K562 (cell line): ENCODE results near the gene DAW1. TPM values are rescaled to one million over a fixed set of nuclear protein-coding genes. Genes with fewer than 3 reads are reported as not detected.

ENCODE experiments used
- ATAC-seq: fragments of 200-7000 bp; cut with Tn5 transposase; 3 replicates; pipeline ENCODE4 v1.9.1; 2020; ENCODE audit warnings: moderate library complexity
- BruUV-seq: library from RNA; stranded (reverse); fragments of 400-500 nt; replicated peaks from 2 replicates; lab custom pipeline; 2021; lab: Mats Ljungman, UMichigan
- CTCF ChIA-PET: fragments of 300-600 bp; formaldehyde crosslinking; extraction: SDS; loops from one replicate; lab custom pipeline; 2021; ENCODE audit warnings: low intra/inter-chr PET ratio; lab: Yijun Ruan, JAX
- POLR2A ChIA-PET: fragments of 300-600, 350-650 bp; sonication (Branson Sonifier 250); formaldehyde crosslinking; extraction: SDS; loops from one replicate; lab custom pipeline; 2021; ENCODE audit warnings: antibody characterized with exemption, inconsistent platforms; lab: Yijun Ruan, JAX
- DNase-seq, 4 experiments: peaks; one replicate each; pipeline versions ENCODE4 v3.0.0 to v3.0.0-alpha.2; 2011 to 2018; ENCODE audit warnings: low spot score in 3 of 4, mixed read lengths in 3 of 4; ENCODE audit errors: extremely low read depth in 1 of 4
- FAIRE-seq: peaks from 2 replicates; lab custom pipeline; 2011; peaks lifted over from hg19 to GRCh38; lab: Jason Lieb, UNC
- H2AFZ ChIP-seq: 2 replicates; pipeline ENCODE4 v1.6.0; 2011; ENCODE audit warnings: low read depth, low read length, control low read depth, inconsistent platforms
- H3K27ac ChIP-seq: fragments of 200-600 bp; 3 replicates; pipeline ENCODE4 v1.8.0; 2011; ENCODE audit warnings: low read depth, mild to moderate bottlenecking, control low read depth, inconsistent platforms, low read length, moderate library complexity, mixed read lengths; ENCODE audit errors: extremely low read depth
- H3K27me3 ChIP-seq, 2 experiments: fragments of 300-600 bp in 1 of 2; 2 replicates in 1 of 2; 3 replicates in 1 of 2; pipeline versions ENCODE4 v1.6.0 to v1.8.0; 2011; ENCODE audit warnings: inconsistent platforms in 2 of 2, low read length in 2 of 2, mild to moderate bottlenecking in 1 of 2, mixed read lengths in 1 of 2, moderate library complexity in 1 of 2; ENCODE audit not compliant: control insufficient read depth in 2 of 2, insufficient read depth in 2 of 2
- H3K36me3 ChIP-seq: fragments of 300-600 bp; 3 replicates; pipeline ENCODE4 v1.8.0; 2011; ENCODE audit warnings: mild to moderate bottlenecking, low read length, inconsistent platforms; ENCODE audit not compliant: control insufficient read depth, insufficient read depth
- H3K4me1 ChIP-seq, 2 experiments: fragments of 200-600 bp in 1 of 2; replicated peaks in 1 of 2; 2 replicates in 1 of 2; 3 replicates in 1 of 2; pipeline versions ENCODE4 v1.5.1 to v1.8.0; 2011; ENCODE audit warnings: inconsistent platforms in 2 of 2, low read length in 2 of 2, mild to moderate bottlenecking in 1 of 2, mixed read lengths in 1 of 2, moderate library complexity in 1 of 2; ENCODE audit not compliant: control insufficient read depth in 2 of 2, insufficient read depth in 2 of 2
- H3K4me2 ChIP-seq: 2 replicates; pipeline ENCODE4 v1.6.1; 2011; ENCODE audit warnings: low read length, control low read depth, inconsistent platforms, mixed read lengths; ENCODE audit not compliant: insufficient read depth
- H3K4me3 ChIP-seq: fragments of 200-600 bp; sonication (generic), shearing (Covaris generic); 2 replicates; pipeline ENCODE4 v1.5.1; 2016; ENCODE audit warnings: control low read depth, inconsistent platforms
- H3K79me2 ChIP-seq: fragments of 200-600 bp; 3 replicates; pipeline ENCODE4 v1.8.0; 2011; ENCODE audit warnings: low read length, inconsistent platforms; ENCODE audit not compliant: control insufficient read depth, insufficient read depth
- H3K9ac ChIP-seq, 2 experiments: 2 replicates each; pipeline versions ENCODE4 v1.6.0 to v1.6.1; 2011; ENCODE audit warnings: low read depth in 2 of 2, low read length in 2 of 2, control low read depth in 1 of 2, inconsistent platforms in 1 of 2, mild to moderate bottlenecking in 1 of 2, mixed read lengths in 1 of 2; ENCODE audit not compliant: insufficient read depth in 1 of 2
- H3K9me1 ChIP-seq: one replicate; pipeline ENCODE4 v1.6.0; 2011; ENCODE audit warnings: inconsistent platforms, mild to moderate bottlenecking, low read length, moderate library complexity; ENCODE audit not compliant: control insufficient read depth, insufficient read depth
- H3K9me3 ChIP-seq: replicated peaks from 2 replicates; pipeline ENCODE4 v1.5.1; 2011; ENCODE audit warnings: low read depth, low read length, inconsistent platforms; ENCODE audit not compliant: control insufficient read depth, insufficient read depth
- H4K20me1 ChIP-seq: replicated peaks from 2 replicates; pipeline ENCODE4 v1.6.1; 2011; ENCODE audit warnings: low read length, inconsistent platforms, mixed read lengths; ENCODE audit not compliant: control insufficient read depth, insufficient read depth
- RAD21 ChIP-seq, 2 experiments: fragments of 250-450 bp in 1 of 2; fragments of 450-650 bp in 1 of 2; sonication (Bioruptor Pico) in 1 of 2; formaldehyde crosslinking in 1 of 2; IDR thresholded peaks in 1 of 2; conservative IDR thresholded peaks in 1 of 2; 2 replicates each; pipeline versions ENCODE4 v1.4.0 to v1.8.0; 2020 to 2022; ENCODE audit warnings: mild to moderate bottlenecking in 2 of 2, moderate library complexity in 1 of 2
- WGBS: fragments of 100-300 bp; shearing (Covaris generic); methylation state at CpG from one replicate; pipeline ENCODE4 v1.1.6; 2016; ENCODE audit warnings: low coverage, mixed read lengths; ENCODE audit not compliant: insufficient coverage; ENCODE audit errors: missing lambda C conversion rate; 5-methylcytosine and 5-hydroxymethylcytosine counted together
- in situ Hi-C: fragments of 300-500 bp; cut with MboI; formaldehyde crosslinking; loops from 4 replicates; pipeline ENCODE4 v1.15.0; 2018; ENCODE audit warnings: inconsistent platforms, mixed read lengths
- intact Hi-C: fragments of 100-400 bp; cut with micrococcal nuclease; formaldehyde crosslinking; loops from 2 replicates; pipeline ENCODE4 v1.14.2; 2022
- polyA plus RNA-seq, 8 experiments: library from polyadenylated mRNA; depleted of rRNA in 4 of 8; stranded (reverse) in 5 of 8; unstranded in 3 of 8; fragments of >200 nt; fragmentation: Nextera tagmentation in 2 of 8; fragmentation: Illumina TruSeq in 1 of 8; extraction: Ambion mirVana in 2 of 8; extraction: Trizol in 1 of 8; gene quantifications; 2 replicates each; pipeline versions ENCODE4 v1.2.1 to v1.2.3, GENCODE V29; 2011 to 2014; ENCODE audit warnings: inconsistent platforms in 1 of 8, missing spikeins in 1 of 8
- total RNA-seq, 7 experiments: library from RNA; depleted of rRNA in 6 of 7; stranded (reverse); fragments of >200 nt in 6 of 7; fragmentation: Illumina TruSeq in 2 of 7; extraction: Trizol in 2 of 7; gene quantifications; 2 replicates each; pipeline versions ENCODE4 v1.2.1 to v1.2.3, GENCODE V29; 2011 to 2021; ENCODE audit warnings: low replicate concordance in 1 of 7
- TF ChIP-seq, protein P1 (sequence below): fragments of 450-650 bp; IDR thresholded peaks from 2 replicates; pipeline ENCODE4 v1.6.1; 2017; ENCODE audit warnings: antibody characterized with exemption, mild to moderate bottlenecking
- TF ChIP-seq, protein P2 (sequence below): fragments of 200-600 bp; sonication (generic); IDR thresholded peaks from one replicate; pipeline ENCODE4 v1.6.1; 2012; ENCODE audit warnings: mild to moderate bottlenecking, low read depth, low read length, inconsistent platforms

Gene DAW1
- total and polyA plus RNA-seq, 9 of the 15 experiments (the other 6 are each of a cell fraction or from before 2014, with no cell fraction given): not detected

DNA sequence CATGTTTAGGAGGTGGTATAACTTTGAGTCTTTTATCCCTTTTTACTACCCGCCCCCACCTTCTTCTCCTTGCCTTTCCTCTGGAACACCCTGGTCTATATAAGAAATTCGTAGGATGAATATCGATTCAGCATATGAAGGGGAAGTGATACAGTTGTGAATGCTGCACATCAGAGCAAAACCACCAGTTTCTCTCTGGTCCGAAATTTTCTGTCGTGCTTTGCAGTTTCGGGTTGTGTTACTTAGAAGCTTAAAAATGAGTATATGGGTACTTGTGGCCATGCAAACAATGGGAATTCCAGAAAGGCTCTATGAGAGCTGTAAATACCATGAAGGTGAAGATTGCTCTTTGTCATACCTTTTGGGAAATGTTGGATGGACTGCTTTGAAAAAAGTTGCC lies 60.6 kb downstream of the DAW1 start (continued):
- TF ChIP-seq, protein P1, sequence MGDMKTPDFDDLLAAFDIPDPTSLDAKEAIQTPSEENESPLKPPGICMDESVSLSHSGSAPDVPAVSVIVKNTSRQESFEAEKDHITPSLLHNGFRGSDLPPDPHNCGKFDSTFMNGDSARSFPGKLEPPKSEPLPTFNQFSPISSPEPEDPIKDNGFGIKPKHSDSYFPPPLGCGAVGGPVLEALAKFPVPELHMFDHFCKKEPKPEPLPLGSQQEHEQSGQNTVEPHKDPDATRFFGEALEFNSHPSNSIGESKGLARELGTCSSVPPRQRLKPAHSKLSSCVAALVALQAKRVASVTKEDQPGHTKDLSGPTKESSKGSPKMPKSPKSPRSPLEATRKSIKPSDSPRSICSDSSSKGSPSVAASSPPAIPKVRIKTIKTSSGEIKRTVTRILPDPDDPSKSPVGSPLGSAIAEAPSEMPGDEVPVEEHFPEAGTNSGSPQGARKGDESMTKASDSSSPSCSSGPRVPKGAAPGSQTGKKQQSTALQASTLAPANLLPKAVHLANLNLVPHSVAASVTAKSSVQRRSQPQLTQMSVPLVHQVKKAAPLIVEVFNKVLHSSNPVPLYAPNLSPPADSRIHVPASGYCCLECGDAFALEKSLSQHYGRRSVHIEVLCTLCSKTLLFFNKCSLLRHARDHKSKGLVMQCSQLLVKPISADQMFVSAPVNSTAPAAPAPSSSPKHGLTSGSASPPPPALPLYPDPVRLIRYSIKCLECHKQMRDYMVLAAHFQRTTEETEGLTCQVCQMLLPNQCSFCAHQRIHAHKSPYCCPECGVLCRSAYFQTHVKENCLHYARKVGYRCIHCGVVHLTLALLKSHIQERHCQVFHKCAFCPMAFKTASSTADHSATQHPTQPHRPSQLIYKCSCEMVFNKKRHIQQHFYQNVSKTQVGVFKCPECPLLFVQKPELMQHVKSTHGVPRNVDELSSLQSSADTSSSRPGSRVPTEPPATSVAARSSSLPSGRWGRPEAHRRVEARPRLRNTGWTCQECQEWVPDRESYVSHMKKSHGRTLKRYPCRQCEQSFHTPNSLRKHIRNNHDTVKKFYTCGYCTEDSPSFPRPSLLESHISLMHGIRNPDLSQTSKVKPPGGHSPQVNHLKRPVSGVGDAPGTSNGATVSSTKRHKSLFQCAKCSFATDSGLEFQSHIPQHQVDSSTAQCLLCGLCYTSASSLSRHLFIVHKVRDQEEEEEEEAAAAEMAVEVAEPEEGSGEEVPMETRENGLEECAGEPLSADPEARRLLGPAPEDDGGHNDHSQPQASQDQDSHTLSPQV: no peak

DNA sequence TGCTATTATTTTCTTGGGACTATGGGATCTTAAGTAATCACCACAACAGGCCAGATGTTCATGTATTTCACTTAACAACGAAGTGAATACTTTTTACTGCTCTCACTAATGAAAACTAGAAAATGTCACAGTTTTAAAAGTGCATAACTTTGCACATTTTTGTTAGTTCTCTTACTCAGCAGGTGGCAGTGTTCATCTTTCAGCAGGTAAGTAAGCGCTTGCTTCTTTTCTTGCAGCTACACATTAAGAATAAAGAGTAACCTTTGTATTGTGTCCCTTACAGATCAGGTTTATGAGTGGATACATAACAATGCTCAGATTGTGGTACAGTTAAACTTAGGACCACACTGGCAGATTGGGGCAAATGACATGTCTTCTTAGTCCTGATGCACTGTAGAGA lies 61.0 kb downstream of the DAW1 start:
- Histone ChIP-seq H3K9me1 (no peaks in the 10 kb centered on the region), H3K79me2 (no peaks in the 10 kb centered on the region), H2AFZ (no peak overlapping the region), H3K27ac (no peak overlapping the region), H3K4me2 (no peak overlapping the region), H3K4me1 (no peaks in the 10 kb centered on the region), H3K9ac (no peak overlapping the region), H3K4me3 (no peak overlapping the region), H3K9me3 (no peaks in the 10 kb centered on the region), H3K36me3 (no peaks in the 10 kb centered on the region), H3K27me3 (no peaks in the 10 kb centered on the region), H4K20me1 (no peaks in the 10 kb centered on the region)
- FAIRE-seq (no peak), DNase-seq (no peak), ATAC-seq (no peak)
- 0 out of 4 replicates have a peak, but pooled peaks of 1 of the 2 experiments have one; percentile 12 for TF ChIP-seq RAD21 (CRISPR knock-in tag; conservative IDR thresholded peaks at IDR 0.05 in 1 of 2, IDR thresholded peaks at IDR 0.05 in 1 of 2)
- TF ChIP-seq, protein P2, sequence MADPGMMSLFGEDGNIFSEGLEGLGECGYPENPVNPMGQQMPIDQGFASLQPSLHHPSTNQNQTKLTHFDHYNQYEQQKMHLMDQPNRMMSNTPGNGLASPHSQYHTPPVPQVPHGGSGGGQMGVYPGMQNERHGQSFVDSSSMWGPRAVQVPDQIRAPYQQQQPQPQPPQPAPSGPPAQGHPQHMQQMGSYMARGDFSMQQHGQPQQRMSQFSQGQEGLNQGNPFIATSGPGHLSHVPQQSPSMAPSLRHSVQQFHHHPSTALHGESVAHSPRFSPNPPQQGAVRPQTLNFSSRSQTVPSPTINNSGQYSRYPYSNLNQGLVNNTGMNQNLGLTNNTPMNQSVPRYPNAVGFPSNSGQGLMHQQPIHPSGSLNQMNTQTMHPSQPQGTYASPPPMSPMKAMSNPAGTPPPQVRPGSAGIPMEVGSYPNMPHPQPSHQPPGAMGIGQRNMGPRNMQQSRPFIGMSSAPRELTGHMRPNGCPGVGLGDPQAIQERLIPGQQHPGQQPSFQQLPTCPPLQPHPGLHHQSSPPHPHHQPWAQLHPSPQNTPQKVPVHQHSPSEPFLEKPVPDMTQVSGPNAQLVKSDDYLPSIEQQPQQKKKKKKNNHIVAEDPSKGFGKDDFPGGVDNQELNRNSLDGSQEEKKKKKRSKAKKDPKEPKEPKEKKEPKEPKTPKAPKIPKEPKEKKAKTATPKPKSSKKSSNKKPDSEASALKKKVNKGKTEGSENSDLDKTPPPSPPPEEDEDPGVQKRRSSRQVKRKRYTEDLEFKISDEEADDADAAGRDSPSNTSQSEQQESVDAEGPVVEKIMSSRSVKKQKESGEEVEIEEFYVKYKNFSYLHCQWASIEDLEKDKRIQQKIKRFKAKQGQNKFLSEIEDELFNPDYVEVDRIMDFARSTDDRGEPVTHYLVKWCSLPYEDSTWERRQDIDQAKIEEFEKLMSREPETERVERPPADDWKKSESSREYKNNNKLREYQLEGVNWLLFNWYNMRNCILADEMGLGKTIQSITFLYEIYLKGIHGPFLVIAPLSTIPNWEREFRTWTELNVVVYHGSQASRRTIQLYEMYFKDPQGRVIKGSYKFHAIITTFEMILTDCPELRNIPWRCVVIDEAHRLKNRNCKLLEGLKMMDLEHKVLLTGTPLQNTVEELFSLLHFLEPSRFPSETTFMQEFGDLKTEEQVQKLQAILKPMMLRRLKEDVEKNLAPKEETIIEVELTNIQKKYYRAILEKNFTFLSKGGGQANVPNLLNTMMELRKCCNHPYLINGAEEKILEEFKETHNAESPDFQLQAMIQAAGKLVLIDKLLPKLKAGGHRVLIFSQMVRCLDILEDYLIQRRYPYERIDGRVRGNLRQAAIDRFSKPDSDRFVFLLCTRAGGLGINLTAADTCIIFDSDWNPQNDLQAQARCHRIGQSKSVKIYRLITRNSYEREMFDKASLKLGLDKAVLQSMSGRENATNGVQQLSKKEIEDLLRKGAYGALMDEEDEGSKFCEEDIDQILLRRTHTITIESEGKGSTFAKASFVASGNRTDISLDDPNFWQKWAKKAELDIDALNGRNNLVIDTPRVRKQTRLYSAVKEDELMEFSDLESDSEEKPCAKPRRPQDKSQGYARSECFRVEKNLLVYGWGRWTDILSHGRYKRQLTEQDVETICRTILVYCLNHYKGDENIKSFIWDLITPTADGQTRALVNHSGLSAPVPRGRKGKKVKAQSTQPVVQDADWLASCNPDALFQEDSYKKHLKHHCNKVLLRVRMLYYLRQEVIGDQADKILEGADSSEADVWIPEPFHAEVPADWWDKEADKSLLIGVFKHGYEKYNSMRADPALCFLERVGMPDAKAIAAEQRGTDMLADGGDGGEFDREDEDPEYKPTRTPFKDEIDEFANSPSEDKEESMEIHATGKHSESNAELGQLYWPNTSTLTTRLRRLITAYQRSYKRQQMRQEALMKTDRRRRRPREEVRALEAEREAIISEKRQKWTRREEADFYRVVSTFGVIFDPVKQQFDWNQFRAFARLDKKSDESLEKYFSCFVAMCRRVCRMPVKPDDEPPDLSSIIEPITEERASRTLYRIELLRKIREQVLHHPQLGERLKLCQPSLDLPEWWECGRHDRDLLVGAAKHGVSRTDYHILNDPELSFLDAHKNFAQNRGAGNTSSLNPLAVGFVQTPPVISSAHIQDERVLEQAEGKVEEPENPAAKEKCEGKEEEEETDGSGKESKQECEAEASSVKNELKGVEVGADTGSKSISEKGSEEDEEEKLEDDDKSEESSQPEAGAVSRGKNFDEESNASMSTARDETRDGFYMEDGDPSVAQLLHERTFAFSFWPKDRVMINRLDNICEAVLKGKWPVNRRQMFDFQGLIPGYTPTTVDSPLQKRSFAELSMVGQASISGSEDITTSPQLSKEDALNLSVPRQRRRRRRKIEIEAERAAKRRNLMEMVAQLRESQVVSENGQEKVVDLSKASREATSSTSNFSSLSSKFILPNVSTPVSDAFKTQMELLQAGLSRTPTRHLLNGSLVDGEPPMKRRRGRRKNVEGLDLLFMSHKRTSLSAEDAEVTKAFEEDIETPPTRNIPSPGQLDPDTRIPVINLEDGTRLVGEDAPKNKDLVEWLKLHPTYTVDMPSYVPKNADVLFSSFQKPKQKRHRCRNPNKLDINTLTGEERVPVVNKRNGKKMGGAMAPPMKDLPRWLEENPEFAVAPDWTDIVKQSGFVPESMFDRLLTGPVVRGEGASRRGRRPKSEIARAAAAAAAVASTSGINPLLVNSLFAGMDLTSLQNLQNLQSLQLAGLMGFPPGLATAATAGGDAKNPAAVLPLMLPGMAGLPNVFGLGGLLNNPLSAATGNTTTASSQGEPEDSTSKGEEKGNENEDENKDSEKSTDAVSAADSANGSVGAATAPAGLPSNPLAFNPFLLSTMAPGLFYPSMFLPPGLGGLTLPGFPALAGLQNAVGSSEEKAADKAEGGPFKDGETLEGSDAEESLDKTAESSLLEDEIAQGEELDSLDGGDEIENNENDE: no peak
- WGBS: 4% methylated on average over 2 of the region's 2 CpGs
- ChIA-PET POLR2A (no interaction called here), CTCF (no interaction called here)
- in situ Hi-C loops (no loop called here), intact Hi-C loops (no loop called here)
- BruUV-seq: no TSS peak
